Mucosa of stomach (tissue), 1 donor: ENCODE measurements around the gene FHIT.
"Not testable (repeated sequence)": the region's sequence is repeated elsewhere in the genome, so short reads cannot be mapped to it uniquely, and the experiment has no call there.

Experiments used
- H3K27me3 ChIP-seq: one replicate; pipeline ENCODE4 v1.7.0; 2013; ENCODE audit warnings: mild to moderate bottlenecking, low read length; ENCODE audit not compliant: control insufficient read depth, insufficient read depth
- H3K36me3 ChIP-seq: one replicate; pipeline ENCODE4 v1.7.0; 2013; ENCODE audit warnings: low read length; ENCODE audit not compliant: control insufficient read depth, insufficient read depth
- H3K4me1 ChIP-seq: one replicate; pipeline ENCODE4 v1.7.0; 2013; ENCODE audit warnings: mild to moderate bottlenecking, low read length; ENCODE audit not compliant: control insufficient read depth, insufficient read depth
- H3K4me3 ChIP-seq: one replicate; pipeline ENCODE4 v1.7.0; 2013; ENCODE audit warnings: low read length
- H3K9ac ChIP-seq: one replicate; pipeline ENCODE4 v1.7.0; 2013; ENCODE audit warnings: mild to moderate bottlenecking, low read length, moderate library complexity
- H3K9me3 ChIP-seq: one replicate; pipeline ENCODE4 v1.7.0; 2013; ENCODE audit warnings: mild to moderate bottlenecking, low read length, moderate library complexity; ENCODE audit not compliant: control insufficient read depth
- donor health status: Pancreatic carcinoma.

The FHIT gene

DNA sequence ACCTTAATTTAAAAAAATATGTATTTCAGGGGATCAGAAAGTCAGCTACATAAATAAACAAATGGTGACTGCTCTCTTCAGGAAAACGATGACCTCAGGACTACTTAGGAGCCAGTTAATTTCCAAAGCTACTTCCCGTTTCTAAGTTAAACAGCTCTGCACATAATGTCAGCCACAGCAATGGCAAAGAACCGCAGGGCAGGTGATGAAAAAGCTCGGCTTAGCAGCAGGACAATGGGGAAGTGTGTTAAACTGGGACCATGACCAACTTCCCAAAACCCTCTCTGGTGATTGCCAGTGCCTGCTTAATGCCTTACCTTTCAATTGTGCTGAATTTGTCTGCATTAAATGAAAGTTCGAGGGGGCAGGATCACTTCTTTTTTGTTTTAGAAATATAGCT lies 258.9 kb downstream of the FHIT start:
- no peaks in the 10 kb centered on the region for H3K4me1 ChIP-seq
- H3K9ac ChIP-seq, result no peak overlapping the region
- H3K4me3 ChIP-seq, result no peak overlapping the region
- H3K36me3 ChIP-seq, result no peaks in the 10 kb centered on the region
- H3K9me3 ChIP-seq, result no peaks in the 10 kb centered on the region
- H3K27me3 ChIP-seq, result no peaks in the 10 kb centered on the region

DNA sequence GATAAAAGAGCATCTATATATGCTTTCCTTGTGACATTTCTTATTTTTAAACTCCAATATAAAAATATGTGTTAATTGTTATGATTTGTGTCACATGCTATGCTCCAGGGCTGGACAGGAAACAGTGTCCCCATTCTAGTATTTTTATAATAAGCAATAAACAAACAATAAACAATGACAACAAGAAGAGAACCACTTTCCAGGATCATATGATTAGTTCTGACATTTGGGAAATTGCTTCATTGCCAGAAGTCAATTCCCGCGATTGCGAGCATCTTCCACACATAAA lies 260.9 kb downstream of the FHIT start:
- H3K36me3 ChIP-seq, result no peaks in the 10 kb centered on the region
- no peaks in the 10 kb centered on the region for H3K27me3 ChIP-seq
- no peaks in the 10 kb centered on the region for H3K9me3 ChIP-seq
- no peak overlapping the region for H3K9ac ChIP-seq
- no peak overlapping the region for H3K4me3 ChIP-seq
- H3K4me1 ChIP-seq, result no peaks in the 10 kb centered on the region

DNA sequence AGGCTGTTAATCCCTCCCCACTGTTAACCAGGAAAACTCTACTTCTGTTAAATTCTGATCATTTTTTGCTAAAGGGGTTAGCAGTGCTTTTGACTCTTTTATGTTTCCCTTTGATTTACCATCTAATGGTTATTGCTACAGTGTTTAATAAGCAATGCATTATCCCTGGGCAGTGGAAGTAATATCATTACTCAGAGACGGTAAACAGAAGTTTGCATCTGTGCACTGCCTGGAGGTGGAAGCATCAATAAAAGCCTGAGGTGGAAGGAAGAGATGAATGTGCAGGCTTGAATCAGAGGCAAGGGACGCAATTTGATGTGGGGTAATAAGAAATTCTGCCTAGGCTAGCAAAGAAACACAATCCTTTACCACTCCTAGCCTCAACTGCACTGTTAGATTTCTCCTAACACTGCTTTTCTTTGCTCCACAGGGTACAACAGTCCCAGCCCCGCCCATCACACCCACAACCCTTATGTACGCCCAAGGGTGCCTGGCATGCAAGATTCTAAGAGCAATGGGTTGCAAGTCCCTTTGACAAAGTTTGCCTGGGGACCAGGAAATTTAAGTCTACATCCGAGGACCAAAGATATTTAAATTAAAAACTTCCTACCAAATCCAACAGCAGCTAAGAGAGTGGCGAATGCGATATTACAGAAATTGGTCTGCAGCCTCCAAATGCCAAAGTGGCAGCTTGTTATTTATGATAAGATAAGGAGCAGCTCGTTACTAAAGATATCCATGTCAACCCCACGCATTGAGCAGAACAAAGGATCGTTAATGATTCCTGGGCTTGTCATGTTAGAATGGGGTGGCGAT lies 261.4 kb downstream of the FHIT start:
- no peaks in the 10 kb centered on the region for H3K27me3 ChIP-seq
- H3K4me3 ChIP-seq, result no peak overlapping the region
- H3K9ac ChIP-seq, result no peak overlapping the region
- no peaks in the 10 kb centered on the region for H3K36me3 ChIP-seq
- H3K4me1 ChIP-seq, result no peaks in the 10 kb centered on the region
- no peaks in the 10 kb centered on the region for H3K9me3 ChIP-seq

DNA sequence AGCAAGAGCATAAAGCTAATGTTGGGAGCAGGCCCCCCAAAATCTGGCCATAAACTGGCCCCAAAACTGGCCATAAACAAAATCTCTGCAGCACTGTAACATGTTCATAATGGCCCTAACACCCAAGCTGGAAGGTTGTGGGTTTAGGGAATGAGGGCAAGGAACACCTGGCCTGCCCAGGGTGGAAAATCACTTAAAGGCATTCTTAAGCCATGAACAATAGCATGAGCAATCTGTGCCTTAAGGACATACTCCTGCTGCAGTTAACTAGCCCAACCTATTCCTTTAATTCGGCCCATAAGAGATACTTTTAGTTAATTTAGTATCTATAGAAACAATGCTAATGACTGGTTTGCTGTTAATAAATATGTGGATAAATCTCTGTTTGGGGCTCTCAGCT lies 264.1 kb downstream of the FHIT start:
- H3K36me3 ChIP-seq, H3K9me3 ChIP-seq, H3K9ac ChIP-seq, H3K4me3 ChIP-seq, H3K27me3 ChIP-seq, H3K4me1 ChIP-seq: not testable (repeated sequence)

DNA sequence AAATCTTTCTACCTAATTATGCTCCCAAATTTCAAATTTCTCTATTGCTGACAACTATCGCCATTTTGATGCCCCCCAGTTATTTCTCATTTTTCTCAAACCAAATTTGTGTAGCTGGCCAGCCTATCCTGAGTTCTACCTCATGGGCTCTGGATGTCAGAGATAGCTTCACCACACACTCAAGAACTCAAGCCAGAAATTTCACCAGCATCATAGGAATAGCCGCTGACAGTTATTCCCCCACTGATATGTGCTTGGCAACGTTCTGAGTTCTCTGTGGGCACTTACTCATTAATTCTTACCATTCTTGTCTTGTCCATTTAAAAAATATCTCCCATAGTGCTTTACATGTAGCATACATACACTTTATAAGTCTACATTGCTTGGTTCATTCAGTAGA lies 264.7 kb downstream of the FHIT start:
- Histone ChIP-seq H3K9me3 (no peaks in the 10 kb centered on the region), H3K27me3 (no peaks in the 10 kb centered on the region), H3K36me3 (no peaks in the 10 kb centered on the region), H3K4me1 (no peaks in the 10 kb centered on the region), H3K9ac (no peak overlapping the region), H3K4me3 (no peak overlapping the region)

DNA sequence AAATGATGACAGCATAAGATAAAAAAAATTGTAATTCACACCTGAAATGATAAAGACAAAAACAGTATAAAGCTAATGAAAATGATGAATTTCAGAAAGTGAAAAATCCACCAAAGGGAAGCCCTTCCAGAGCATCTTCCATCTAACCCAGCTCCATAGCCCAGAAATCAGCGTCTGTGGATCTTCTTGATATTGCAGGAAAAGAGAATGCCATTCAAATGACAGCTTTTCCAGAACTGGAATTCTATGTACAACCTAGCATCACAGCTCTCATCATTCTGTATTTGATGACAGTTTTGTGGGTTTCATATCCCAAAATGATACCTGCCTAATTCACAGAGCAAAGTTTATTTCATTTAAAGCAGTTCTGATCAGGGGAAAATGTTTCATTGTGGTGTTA lies 267.3 kb downstream of the FHIT start:
- no peaks in the 10 kb centered on the region for H3K36me3 ChIP-seq
- no peak overlapping the region for H3K9ac ChIP-seq
- no peak overlapping the region for H3K4me3 ChIP-seq
- H3K27me3 ChIP-seq, result no peaks in the 10 kb centered on the region
- no peaks in the 10 kb centered on the region for H3K4me1 ChIP-seq
- no peaks in the 10 kb centered on the region for H3K9me3 ChIP-seq

DNA sequence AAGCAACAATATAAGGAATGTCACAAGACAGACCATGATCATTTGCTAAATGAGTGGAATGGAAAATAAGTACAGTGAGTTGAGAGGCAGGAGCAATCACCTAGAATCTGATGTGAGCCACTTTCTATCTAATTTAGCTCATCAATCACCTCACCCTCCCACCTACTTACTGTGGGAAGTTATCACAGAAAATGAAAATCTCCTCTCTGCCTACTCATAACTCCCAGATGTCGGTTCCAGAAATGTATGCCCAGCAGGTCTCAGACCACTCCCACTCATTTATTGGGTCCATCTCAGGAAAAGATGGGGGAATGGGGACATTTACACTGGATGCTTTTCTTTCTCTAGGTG lies 270.9 kb downstream of the FHIT start:
- H3K9ac ChIP-seq, result no peak overlapping the region
- H3K36me3 ChIP-seq, result no peaks in the 10 kb centered on the region
- H3K4me1 ChIP-seq, result no peaks in the 10 kb centered on the region
- no peaks in the 10 kb centered on the region for H3K27me3 ChIP-seq
- no peak overlapping the region for H3K4me3 ChIP-seq
- no peaks in the 10 kb centered on the region for H3K9me3 ChIP-seq

DNA sequence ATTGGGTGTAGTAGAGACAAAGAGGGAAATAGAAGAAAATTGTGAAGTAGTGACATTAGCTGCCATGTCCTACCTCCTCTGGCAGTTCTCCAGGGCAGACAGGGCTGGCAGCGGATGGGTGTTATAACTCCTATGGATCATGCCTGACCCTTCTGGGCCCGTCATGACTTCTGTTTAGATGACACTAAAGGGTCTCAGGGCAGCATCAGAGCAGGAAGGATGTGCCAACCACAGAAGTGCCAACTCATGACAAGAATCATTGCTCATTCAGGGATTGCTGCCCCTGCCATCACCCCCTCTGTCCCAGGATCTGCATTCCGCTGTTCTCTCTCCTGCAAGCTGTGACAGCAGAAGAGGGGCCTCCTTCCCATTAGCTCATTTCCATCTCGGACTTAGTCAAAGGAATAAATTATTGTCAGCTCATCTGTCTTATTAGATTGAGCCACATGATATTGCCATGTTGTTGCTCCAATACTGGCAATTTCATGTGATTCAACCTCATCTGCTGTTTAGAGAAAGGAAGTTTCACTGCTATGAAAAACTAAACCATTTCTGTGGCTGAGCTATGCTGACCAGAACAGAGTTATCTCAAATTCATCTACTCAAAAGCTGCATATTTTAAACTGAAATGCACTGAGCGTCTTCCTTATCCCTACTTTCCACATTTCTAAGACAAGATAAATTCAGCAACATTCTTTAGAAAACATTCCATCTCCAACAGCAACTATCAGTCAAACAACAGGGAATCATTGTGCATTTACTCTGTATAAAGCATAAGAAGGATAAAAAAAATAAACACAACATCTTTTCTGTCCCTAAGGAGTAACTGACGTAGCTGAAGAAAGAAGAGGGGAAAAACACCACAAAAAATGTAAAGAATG lies 271.6 kb downstream of the FHIT start:
- Histone ChIP-seq H3K9me3 (no peaks in the 10 kb centered on the region), H3K27me3 (no peaks in the 10 kb centered on the region), H3K4me3 (no peak overlapping the region), H3K4me1 (no peaks in the 10 kb centered on the region), H3K36me3 (no peaks in the 10 kb centered on the region), H3K9ac (no peak overlapping the region)

DNA sequence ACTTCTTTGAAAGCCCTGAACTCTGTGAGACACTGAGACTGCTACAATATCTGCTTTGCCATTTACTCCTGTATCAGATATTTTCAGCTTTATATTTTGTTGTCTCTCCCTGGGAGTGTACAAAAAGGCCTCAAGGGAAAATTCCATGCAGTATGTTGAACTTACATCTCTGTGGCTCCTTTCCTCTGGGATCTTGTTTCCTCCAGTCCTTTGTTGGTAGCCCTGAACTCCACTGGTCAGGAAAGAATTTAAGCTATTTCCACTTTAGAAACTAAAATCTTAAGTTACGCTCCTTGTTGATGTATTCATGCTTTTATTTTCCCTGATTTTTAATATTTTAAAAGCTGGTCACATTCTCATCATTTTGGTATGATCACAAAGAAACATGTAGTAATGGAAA lies 277.9 kb downstream of the FHIT start:
- H3K36me3 ChIP-seq, result no peaks in the 10 kb centered on the region
- no peak overlapping the region for H3K9ac ChIP-seq
- no peaks in the 10 kb centered on the region for H3K27me3 ChIP-seq
- no peaks in the 10 kb centered on the region for H3K9me3 ChIP-seq
- no peaks in the 10 kb centered on the region for H3K4me1 ChIP-seq
- no peak overlapping the region for H3K4me3 ChIP-seq

DNA sequence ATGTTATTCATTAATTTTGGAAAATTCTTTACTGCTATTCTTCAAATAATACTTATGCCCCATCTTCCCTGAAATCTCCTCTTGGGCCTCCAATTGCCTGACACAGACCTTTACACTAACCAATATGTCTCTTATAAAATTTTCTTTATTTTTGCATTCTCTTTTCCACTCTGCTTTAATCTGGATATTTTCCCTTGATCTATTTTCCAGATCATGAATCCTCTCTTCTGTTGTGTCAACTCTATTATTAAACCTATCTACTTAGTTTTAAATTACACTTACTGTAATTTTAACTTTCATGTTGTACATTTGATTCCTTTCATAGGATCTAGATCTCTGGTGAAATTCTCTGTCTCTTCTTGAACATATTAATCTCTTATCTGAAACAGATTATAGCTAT lies 278.7 kb downstream of the FHIT start:
- H3K4me3 ChIP-seq, result no peak overlapping the region
- H3K9me3 ChIP-seq, result no peaks in the 10 kb centered on the region
- no peaks in the 10 kb centered on the region for H3K27me3 ChIP-seq
- no peak overlapping the region for H3K9ac ChIP-seq
- H3K4me1 ChIP-seq, result no peaks in the 10 kb centered on the region
- no peaks in the 10 kb centered on the region for H3K36me3 ChIP-seq

DNA sequence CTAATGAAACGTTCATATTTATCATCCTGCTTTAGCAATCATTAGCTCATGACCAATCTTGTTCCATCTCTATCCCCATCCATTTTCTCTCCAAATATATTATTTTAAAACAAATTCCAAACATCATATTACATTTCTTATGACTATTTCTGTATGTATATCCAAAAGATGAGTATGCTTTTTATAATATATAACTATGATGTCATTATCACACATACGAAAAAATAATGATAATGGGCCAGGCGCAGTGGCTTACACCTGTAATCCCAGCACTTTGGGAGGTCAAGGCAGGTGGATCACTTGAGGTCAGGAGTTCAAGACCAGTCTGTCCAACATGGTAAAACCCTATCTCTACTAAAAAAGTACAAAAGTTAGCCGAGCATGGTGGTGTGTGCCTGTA lies 280.4 kb downstream of the FHIT start:
- Histone ChIP-seq H3K4me3 (no peak overlapping the region), H3K9me3 (no peaks in the 10 kb centered on the region), H3K36me3 (no peaks in the 10 kb centered on the region), H3K9ac (no peak overlapping the region), H3K4me1 (no peaks in the 10 kb centered on the region), H3K27me3 (no peaks in the 10 kb centered on the region)

DNA sequence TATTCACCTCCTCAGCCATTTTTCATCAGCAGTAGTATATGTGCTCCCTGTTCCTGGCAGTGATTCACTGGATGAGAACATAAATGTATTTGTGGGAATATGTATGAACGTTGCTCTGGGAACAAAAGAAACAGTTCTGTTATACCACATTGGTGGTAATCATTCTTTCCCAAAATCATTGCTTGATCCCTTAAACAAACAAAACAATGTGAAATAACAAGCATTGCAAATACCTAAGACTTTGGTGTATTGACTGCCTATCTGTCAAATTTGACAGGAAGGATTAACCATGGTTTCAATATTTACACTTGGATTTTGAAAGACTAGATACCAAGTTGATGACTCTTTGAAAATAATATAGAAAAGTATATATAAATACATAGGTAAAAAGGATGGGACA lies 284.1 kb downstream of the FHIT start:
- no peak overlapping the region for H3K4me3 ChIP-seq
- H3K4me1 ChIP-seq, result no peaks in the 10 kb centered on the region
- H3K9ac ChIP-seq, result no peak overlapping the region
- no peaks in the 10 kb centered on the region for H3K27me3 ChIP-seq
- no peaks in the 10 kb centered on the region for H3K36me3 ChIP-seq
- H3K9me3 ChIP-seq, result no peaks in the 10 kb centered on the region
